ENCODE data around the gene PLPPR3.

The PLPPR3 gene

GRCh38 chr19:800360-801029, 21.3 kb downstream of the PLPPR3 start:
- peak in 1 of 2 experiments; percentile 29 for DNase-seq (ENCODE audit: low read depth in 1 of 2, low spot score in 1 of 2)
- no peaks in the 10 kb centered on the region for H3K27me3 ChIP-seq (ENCODE audit: insufficient read depth, poor library complexity, severe bottlenecking)
- TF ChIP-seq GABPA (IDR thresholded peaks at IDR 0.05; ENCODE audit: low read depth) (no peak), POLR2AphosphoS5 (IDR thresholded peaks at IDR 0.05; ENCODE audit: low read depth) (peak; percentile 30; the same call in 1 of the 2 replicates)
- H3K27ac ChIP-seq (replicated peaks): peak overlapping the region; percentile 95
- peak overlapping the region; percentile 98 for H3K4me3 ChIP-seq (replicated peaks; ENCODE audit: insufficient read depth, low read length)

- no peak for TF ChIP-seq GABPA (IDR thresholded peaks at IDR 0.05; ENCODE audit: low read depth)
- no peak for TF ChIP-seq REST (IDR thresholded peaks at IDR 0.05; ENCODE audit: insufficient replicate concordance, low read depth)
- TF ChIP-seq CTCF (IDR thresholded peaks at IDR 0.05; ENCODE audit: insufficient read depth, low read length): no peak
- TF ChIP-seq POLR2AphosphoS5 (IDR thresholded peaks at IDR 0.05; ENCODE audit: low read depth): 0 out of 2 replicates have a peak, but pooled peaks have one; percentile 23
- no peak for TF ChIP-seq SPI1 (IDR thresholded peaks at IDR 0.05; ENCODE audit: borderline replicate concordance, low read depth)
- DNase-seq (ENCODE audit: low read depth in 1 of 2, low spot score in 1 of 2): peak; percentile 45 to 56
- no peaks in the 10 kb centered on the region for H3K27me3 ChIP-seq (ENCODE audit: insufficient read depth, poor library complexity, severe bottlenecking)
- peak overlapping the region; percentile 95 for H3K27ac ChIP-seq (replicated peaks)
- peak overlapping the region; percentile 98 for H3K4me3 ChIP-seq (replicated peaks; ENCODE audit: insufficient read depth, low read length)
Observed at GRCh38 chr19:799076-799881, 22.5 kb downstream of the PLPPR3 start.

GRCh38 chr19:798415-799075, 23.2 kb downstream of the PLPPR3 start:
- peak overlapping the region; percentile 98 for H3K4me3 ChIP-seq (replicated peaks; ENCODE audit: insufficient read depth, low read length)
- DNase-seq (ENCODE audit: low read depth in 1 of 2, low spot score in 1 of 2): no peak
- no peaks in the 10 kb centered on the region for H3K27me3 ChIP-seq (ENCODE audit: insufficient read depth, poor library complexity, severe bottlenecking)

More at GRCh38 chr19:798415-799075, 23.2 kb downstream of the PLPPR3 start:
- H3K27ac ChIP-seq (replicated peaks): peak overlapping the region; percentile 95
- TF ChIP-seq POLR2AphosphoS5 (IDR thresholded peaks at IDR 0.05; ENCODE audit: low read depth) (peak; percentile 8; the same call in 1 of the 2 replicates), GABPA (IDR thresholded peaks at IDR 0.05; ENCODE audit: low read depth) (no peak), SPI1 (IDR thresholded peaks at IDR 0.05; ENCODE audit: borderline replicate concordance, low read depth) (no peak), REST (IDR thresholded peaks at IDR 0.05; ENCODE audit: insufficient replicate concordance, low read depth) (no peak)
